Stimulated activated naive CD4-positive, alpha-beta T cell treated with Interleukin-2 at 50 U/mL for 16 hours (primary cell): ENCODE data around the gene MAGOHB.
A peak's percentile ranks its signal among the peaks of the same experiment; 100 is the strongest.
"Not testable (repeated sequence)": the region's sequence is repeated elsewhere in the genome, so short reads cannot be mapped to it uniquely, and the experiment has no call there.

ENCODE experiments used
- DNase-seq: peaks from one replicate; lab custom pipeline; 2025; lab: John Stamatoyannopoulos, UW

The MAGOHB gene

DNA sequence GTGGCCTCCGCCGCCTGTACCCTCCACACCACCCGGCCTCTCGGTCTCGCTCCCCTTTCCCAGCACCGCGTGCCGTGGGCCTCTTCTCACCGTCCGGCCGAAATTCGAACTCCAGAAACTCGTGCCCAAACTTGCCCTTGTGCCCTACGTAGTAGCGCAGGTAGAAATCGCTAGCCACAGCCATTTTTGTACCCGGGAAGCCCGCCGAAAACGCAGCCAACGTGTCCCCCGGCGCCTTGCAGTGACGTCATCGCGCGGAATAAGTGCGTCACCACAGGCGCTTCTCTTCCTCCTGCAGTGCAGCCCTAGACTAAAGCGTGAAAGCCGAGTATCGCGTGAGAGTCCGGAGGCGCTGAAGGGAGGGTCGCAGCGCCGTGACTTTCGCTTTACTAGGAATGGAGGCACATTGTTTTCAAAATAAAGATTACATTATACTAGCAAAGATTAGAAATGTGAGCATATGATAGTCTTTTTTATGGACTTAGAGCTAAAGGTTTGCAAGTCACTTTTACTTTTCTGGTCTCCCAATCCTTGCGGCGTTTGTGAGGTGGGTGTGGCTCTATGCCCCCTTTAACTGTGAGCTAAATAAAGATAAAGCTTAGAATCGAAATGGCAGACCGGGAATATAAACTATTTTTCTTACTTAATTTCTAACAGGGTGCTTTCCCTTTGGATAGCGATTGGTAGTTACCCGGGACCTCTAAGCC, at the start of gene MAGOHB:
Gene MAGOHB (minus strand): TSS at position 261 of the 707 bp plus-strand sequence. CDS start 77 bp downstream, at position 184.
- peak; percentile 96 for DNase-seq

DNA sequence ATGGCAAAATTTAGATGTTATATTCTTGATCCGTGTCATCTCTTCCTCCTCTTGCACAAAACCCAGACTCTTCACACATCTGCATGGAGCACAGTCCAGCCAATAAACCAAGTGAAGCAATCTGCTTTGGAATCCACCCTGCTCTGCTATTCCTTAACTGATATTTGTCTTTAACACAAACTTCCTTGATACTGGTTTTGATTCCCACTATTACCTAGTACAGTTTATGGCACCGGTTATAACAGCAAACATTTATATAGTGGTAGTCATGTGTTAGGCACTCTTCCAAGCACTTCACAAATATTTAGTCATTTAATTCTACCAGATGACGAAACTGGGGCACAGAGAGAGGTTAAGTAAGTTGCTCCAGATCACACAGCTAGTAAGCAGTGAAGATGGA, 47.9 kb upstream of the MAGOHB start:
- no peak for DNase-seq

- no peak for DNase-seq
Observed at GRCh38 chr12:10654003-10654402, 40.6 kb upstream of the MAGOHB start.

DNA sequence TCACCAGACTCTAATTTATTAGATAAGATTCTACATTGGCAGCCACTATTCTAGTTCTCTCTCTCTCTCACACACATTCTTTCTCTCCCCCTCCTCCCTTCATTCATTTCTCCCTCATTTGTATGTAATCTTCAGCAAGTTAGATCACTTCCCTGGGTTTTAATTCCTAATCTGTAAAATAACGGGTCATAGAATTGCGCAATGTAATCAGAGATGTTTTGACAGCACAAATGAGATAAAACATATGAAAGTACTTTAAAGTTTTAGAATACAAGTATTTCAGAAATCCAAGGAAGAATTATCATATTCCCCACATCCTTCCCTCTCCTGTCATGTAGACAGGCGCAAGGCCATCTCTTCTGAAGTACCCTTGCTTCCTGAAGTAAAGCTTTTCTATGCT, 38.8 kb upstream of the MAGOHB start:
- DNase-seq: no peak

GRCh38 chr12:10646576-10646975, 33.2 kb upstream of the MAGOHB start:
- not testable (repeated sequence) for DNase-seq

GRCh38 chr12:10645910-10646309, 32.5 kb upstream of the MAGOHB start:
- DNase-seq: no peak

GRCh38 chr12:10641735-10642500, 28.5 kb upstream of the MAGOHB start:
- DNase-seq: no peak

- DNase-seq: no peak
Observed at GRCh38 chr12:10638728-10639127, 25.3 kb upstream of the MAGOHB start.

DNA sequence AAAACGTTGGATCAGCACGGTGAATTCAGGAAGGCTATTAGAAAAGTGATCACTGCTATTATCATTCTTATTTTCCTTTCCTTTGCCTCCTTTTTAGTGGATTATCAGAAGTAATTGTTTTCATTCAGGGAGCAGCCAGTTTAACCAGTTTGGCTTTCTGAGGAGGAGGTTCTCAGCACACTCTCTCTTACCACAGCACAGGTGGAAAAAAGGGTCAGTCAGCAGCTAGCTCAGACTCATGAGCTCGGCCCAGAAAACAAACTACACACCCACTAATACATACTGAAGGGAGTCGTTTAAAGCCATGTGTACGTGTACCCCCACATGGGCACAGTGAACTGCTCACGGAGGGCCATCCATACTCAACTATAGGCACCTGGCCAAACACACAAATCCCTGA, 23.2 kb upstream of the MAGOHB start:
- no peak for DNase-seq

DNA sequence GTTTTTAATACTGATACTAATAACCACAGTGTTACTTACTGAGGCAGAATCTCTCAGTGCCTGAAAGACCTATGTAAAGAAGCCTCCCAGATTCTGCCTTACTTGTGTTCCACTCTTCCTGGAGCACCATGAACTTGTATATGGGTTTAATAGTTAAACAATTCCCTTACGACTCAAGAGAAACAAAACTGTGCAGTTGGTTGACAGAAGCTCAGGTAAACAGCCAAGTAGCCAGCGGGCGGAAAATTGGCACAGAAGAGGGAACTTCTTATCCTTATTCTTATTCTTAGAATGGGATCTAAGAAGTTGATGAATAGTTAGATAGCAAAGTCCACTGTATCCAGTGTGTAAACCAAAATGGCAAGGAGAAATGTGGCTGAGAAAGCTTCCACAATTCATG, 22.7 kb upstream of the MAGOHB start:
- no peak for DNase-seq

- no peak for DNase-seq
Observed at GRCh38 chr12:10635306-10635705, 21.9 kb upstream of the MAGOHB start.

- DNase-seq: no peak
Observed at GRCh38 chr12:10634427-10634826, 21.0 kb upstream of the MAGOHB start.

- DNase-seq: no peak
Observed at GRCh38 chr12:10633541-10633940, 20.1 kb upstream of the MAGOHB start.

GRCh38 chr12:10632226-10632625, 18.8 kb upstream of the MAGOHB start:
- DNase-seq: no peak

DNA sequence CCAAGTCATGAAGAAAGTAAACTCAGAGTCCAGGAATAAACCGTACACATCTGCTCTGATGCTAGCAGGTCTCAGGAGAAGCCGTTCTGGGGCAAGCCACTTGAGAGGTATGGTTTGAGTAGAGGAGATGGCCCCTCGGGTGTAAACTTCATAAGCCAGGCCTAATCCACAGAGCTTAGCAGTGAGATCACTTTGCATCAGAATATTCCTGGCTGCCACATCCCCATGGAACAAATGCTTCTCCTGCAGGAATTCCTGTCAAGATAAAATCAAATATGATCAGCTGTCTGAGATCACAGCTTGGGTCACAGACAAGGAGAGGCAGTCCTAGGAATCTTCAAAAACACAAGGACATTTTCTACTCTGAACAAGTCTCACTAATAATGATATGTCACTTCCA, 11.2 kb upstream of the MAGOHB start:
- no peak for DNase-seq

DNA sequence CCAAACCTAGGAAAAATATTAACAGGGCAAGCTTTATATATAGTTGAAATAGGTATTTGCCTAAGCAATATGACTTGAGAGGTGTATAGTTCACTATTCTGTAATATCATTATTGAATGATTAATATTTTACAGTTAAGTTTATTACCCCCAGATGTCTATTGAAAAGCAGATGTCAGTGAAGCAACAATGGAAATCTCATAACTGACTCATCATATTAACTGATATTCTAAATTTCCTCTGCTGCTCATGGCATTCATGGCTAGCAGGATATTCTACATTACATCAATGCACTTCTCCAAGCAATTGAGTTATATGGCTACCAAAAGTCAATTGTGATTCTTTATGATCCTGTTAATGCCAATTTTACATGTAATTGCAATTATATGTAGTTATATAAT, 9.7 kb upstream of the MAGOHB start:
- DNase-seq: no peak

DNA sequence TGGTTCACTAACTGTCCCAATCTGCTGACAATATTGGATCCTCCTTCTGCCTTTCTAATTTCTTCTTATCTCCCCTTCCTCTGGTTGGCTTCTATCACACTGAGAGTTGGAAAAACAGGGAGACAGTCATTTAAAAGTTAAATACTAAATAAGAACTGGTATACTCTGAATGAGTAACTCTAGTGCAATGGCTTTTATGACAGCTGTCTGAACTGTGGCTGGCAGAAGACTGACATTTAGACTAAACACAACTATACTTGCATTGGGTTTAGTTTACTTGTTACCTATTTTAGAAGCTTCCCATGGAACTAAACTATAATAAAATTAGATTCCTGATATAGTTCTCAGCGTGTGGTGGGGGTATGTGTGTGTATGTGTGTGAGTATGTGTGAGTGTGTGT, 7.9 kb upstream of the MAGOHB start:
- no peak for DNase-seq

- no peak for DNase-seq
Observed at GRCh38 chr12:10620078-10620779, 6.8 kb upstream of the MAGOHB start.

GRCh38 chr12:10618338-10618987, 5.1 kb upstream of the MAGOHB start:
- no peak for DNase-seq

- no peak for DNase-seq
Observed at GRCh38 chr12:10617863-10618262, 4.5 kb upstream of the MAGOHB start.

DNA sequence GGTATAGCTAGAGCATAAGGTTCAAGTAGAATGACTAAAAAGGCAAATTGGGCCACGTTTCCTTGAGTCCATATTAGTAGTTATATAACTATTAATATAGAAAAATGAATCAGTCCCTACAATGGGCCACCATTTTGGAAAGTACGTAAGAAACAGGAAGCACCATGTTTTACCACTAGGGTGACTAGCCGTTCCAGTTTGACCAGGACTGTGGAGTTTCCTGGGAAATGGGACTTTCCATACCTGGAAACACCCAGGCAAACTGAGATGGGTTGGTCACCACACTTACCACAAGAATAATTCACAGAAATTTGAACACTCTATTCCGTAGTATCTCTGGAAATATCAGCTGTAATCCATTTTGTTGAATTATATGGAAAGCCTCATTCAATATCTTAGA, 2.1 kb upstream of the MAGOHB start:
- no peak for DNase-seq

DNA sequence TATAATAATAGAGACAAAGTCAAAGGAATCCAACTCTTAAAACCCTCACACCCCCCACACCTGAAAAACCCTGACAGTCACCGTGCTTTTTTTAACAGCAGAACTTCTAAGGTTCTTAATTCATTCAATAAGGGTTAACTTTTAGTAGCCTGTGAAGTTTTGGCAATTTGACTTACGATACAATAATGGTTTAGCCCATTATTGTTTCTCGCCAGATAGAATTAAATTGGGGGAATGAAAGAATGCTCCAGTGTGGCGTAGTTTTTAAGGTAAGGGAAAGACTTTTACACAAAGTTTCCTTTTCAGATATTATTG, 604 bp upstream of the MAGOHB start:
- no peak for DNase-seq

DNA sequence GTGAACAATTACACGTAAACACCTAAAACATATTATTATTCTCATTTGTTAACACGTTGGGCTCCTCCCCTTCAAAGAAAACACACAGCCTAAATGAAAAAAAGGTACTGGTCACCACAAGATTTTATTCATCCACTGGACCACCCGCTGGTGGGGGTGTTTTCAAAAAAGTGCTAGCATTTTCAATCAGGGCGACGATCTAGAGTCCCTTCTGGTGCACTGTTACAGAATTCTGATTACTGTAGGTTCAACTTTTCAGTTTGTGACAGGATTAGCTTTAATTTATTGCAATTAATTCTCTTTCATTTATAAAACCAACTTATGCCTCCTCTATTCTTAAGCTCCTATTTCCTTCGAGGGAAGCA, 443 bp downstream of the MAGOHB start:
- DNase-seq: no peak
